GM18861 (cell line): ENCODE measurements around the gene RPS6KA2.
"Not testable (repeated sequence)": the region's sequence is repeated elsewhere in the genome, so short reads cannot be mapped to it uniquely, and the experiment has no call there.

Source experiments
- ATAC-seq: cut with Tn5 transposase; IDR thresholded peaks from one replicate; pipeline ENCODE4 v1.9.1; 2021; ENCODE audit not compliant: unreplicated experiment

The RPS6KA2 gene

GRCh38 chr6:166556863-166557322, 70.2 kb downstream of the RPS6KA2 start:
- ATAC-seq: no peak

GRCh38 chr6:166556336-166556735, 70.7 kb downstream of the RPS6KA2 start:
- no peak for ATAC-seq

GRCh38 chr6:166555086-166555485, 72.0 kb downstream of the RPS6KA2 start:
- ATAC-seq: no peak

- no peak for ATAC-seq
Measured at GRCh38 chr6:166554316-166554715, 72.7 kb downstream of the RPS6KA2 start.

GRCh38 chr6:166553563-166554271, 73.3 kb downstream of the RPS6KA2 start:
- ATAC-seq: no peak

- ATAC-seq: no peak
Measured at GRCh38 chr6:166552600-166552999, 74.5 kb downstream of the RPS6KA2 start.

GRCh38 chr6:166551754-166552495, 75.1 kb downstream of the RPS6KA2 start:
- ATAC-seq: no peak

GRCh38 chr6:166546653-166547052, 80.4 kb downstream of the RPS6KA2 start:
- ATAC-seq: no peak

- no peak for ATAC-seq
Measured at GRCh38 chr6:166545156-166546034, 81.7 kb downstream of the RPS6KA2 start.

GRCh38 chr6:166544296-166544605, 82.8 kb downstream of the RPS6KA2 start:
- no peak for ATAC-seq

- no peak for ATAC-seq
Measured at GRCh38 chr6:166543603-166544295, 83.3 kb downstream of the RPS6KA2 start.

GRCh38 chr6:166542580-166542912, 84.5 kb downstream of the RPS6KA2 start:
- no peak for ATAC-seq

GRCh38 chr6:166541876-166542579, 85.0 kb downstream of the RPS6KA2 start:
- ATAC-seq: no peak

GRCh38 chr6:166541366-166541765, 85.7 kb downstream of the RPS6KA2 start:
- peak; percentile 15 for ATAC-seq

GRCh38 chr6:166540631-166541331, 86.3 kb downstream of the RPS6KA2 start:
- peak; percentile 95 for ATAC-seq

- ATAC-seq: no peak
Measured at GRCh38 chr6:166539543-166539942, 87.5 kb downstream of the RPS6KA2 start.

GRCh38 chr6:166539011-166539385, 88.1 kb downstream of the RPS6KA2 start:
- not testable (repeated sequence) for ATAC-seq

GRCh38 chr6:166538297-166539010, 88.6 kb downstream of the RPS6KA2 start:
- ATAC-seq: no peak
